CD14-positive monocyte (primary cell): Measurements from ENCODE around the gene NOC2L. TPM values are rescaled to one million over a fixed set of nuclear protein-coding genes. Genes with fewer than 3 reads are reported as not detected.
A peak's percentile ranks its signal among the peaks of the same experiment; 100 is the strongest.

ENCODE experiments used
- DNase-seq, 3 donors: peaks; one replicate each; pipeline ENCODE4 v3.0.0-alpha.2; 2011 to 2022
- H2AFZ ChIP-seq: 2 replicates; pipeline ENCODE4 v1.6.0; 2012; ENCODE audit warnings: mild to moderate bottlenecking, low read depth, low read length, inconsistent platforms; ENCODE audit not compliant: insufficient read depth, poor library complexity, severe bottlenecking
- H3K27ac ChIP-seq, 2 donors: 1 replicate in 1 of 2; 2 replicates in 1 of 2; pipeline ENCODE4 v1.5.1; 2012 to 2013; ENCODE audit warnings: low read length in 2 of 2, control low read depth in 1 of 2, inconsistent platforms in 1 of 2, low read depth in 1 of 2, mild to moderate bottlenecking in 1 of 2
- H3K27me3 ChIP-seq, 2 donors: one replicate each; pipeline versions ENCODE4 v1.6.0 to v1.6.1; 2011 to 2013; ENCODE audit warnings: low read length in 2 of 2; ENCODE audit not compliant: control insufficient read depth in 2 of 2, insufficient read depth in 2 of 2
- H3K36me3 ChIP-seq, 2 donors: replicated peaks in 1 of 2; 1 replicate in 1 of 2; 2 replicates in 1 of 2; pipeline versions ENCODE4 v1.5.1 to v1.6.1; 2012 to 2013; ENCODE audit warnings: low read length in 2 of 2, control low read depth in 1 of 2, inconsistent platforms in 1 of 2, mild to moderate bottlenecking in 1 of 2; ENCODE audit not compliant: insufficient read depth in 2 of 2, control insufficient read depth in 1 of 2
- H3K4me1 ChIP-seq, 2 donors: 1 replicate in 1 of 2; 2 replicates in 1 of 2; pipeline versions ENCODE4 v1.5.1 to v1.6.1; 2012 to 2013; ENCODE audit warnings: low read length in 2 of 2, control low read depth in 1 of 2, inconsistent platforms in 1 of 2, mild to moderate bottlenecking in 1 of 2, moderate library complexity in 1 of 2; ENCODE audit not compliant: insufficient read depth in 2 of 2, control insufficient read depth in 1 of 2
- H3K4me2 ChIP-seq: replicated peaks from 2 replicates; pipeline ENCODE3; 2012; ENCODE audit warnings: low read length, moderate library complexity, mild to moderate bottlenecking; ENCODE audit not compliant: poor library complexity, severe bottlenecking; ENCODE audit errors: extremely low read depth
- H3K4me3 ChIP-seq, 3 experiments: fragments of 200-600 bp in 1 of 3; sonication (generic) in 1 of 3; replicated peaks in 1 of 3; 1 replicate in 2 of 3; 2 replicates in 1 of 3; pipeline ENCODE4 v1.5.1; 2011 to 2013; ENCODE audit warnings: low read length in 3 of 3, mild to moderate bottlenecking in 3 of 3, control low read depth in 2 of 3, low read depth in 2 of 3, inconsistent platforms in 1 of 3, moderate library complexity in 1 of 3
- H3K79me2 ChIP-seq: 2 replicates; pipeline ENCODE4 v1.6.0; 2012; ENCODE audit warnings: mild to moderate bottlenecking, control low read depth, inconsistent platforms, low read length, moderate library complexity; ENCODE audit not compliant: insufficient read depth
- H3K9ac ChIP-seq: 2 replicates; pipeline ENCODE4 v1.6.0; 2017; ENCODE audit warnings: low read length, mild to moderate bottlenecking; ENCODE audit not compliant: insufficient read depth, poor library complexity, severe bottlenecking
- H3K9me3 ChIP-seq, 2 donors: replicated peaks in 1 of 2; 1 replicate in 1 of 2; 2 replicates in 1 of 2; pipeline versions ENCODE4 v1.5.1 to v1.6.1; 2012 to 2013; ENCODE audit warnings: low read length in 2 of 2, control low read depth in 1 of 2; ENCODE audit not compliant: control insufficient read depth in 1 of 2, insufficient read depth in 1 of 2
- H4K20me1 ChIP-seq: 2 replicates; pipeline ENCODE4 v1.6.0; 2012; ENCODE audit warnings: mild to moderate bottlenecking, low read length, control low read depth, moderate library complexity; ENCODE audit not compliant: insufficient read depth
- H3K27ac Mint-ChIP-seq, 7 donors: one replicate each; pipeline ENCODE4 v1.8.0; 2020; ENCODE audit warnings: mild to moderate bottlenecking in 7 of 7, mixed read lengths in 7 of 7, moderate library complexity in 6 of 7, inconsistent platforms in 2 of 7
- H3K27me3 Mint-ChIP-seq, 3 donors: one replicate each; pipeline ENCODE4 v1.8.0; 2021 to 2022; ENCODE audit warnings: low read depth in 3 of 3, mild to moderate bottlenecking in 3 of 3, mixed read lengths in 3 of 3, moderate library complexity in 3 of 3, inconsistent platforms in 1 of 3
- H3K36me3 Mint-ChIP-seq, 2 donors: one replicate each; pipeline ENCODE4 v1.8.0; 2020; ENCODE audit warnings: mixed read lengths in 2 of 2, inconsistent platforms in 1 of 2, mild to moderate bottlenecking in 1 of 2
- H3K4me1 Mint-ChIP-seq: one replicate; pipeline ENCODE4 v1.8.0; 2020; ENCODE audit warnings: mild to moderate bottlenecking, mixed read lengths
- H3K4me3 Mint-ChIP-seq, 2 donors: one replicate each; pipeline ENCODE4 v1.8.0; 2020; ENCODE audit warnings: mild to moderate bottlenecking in 2 of 2, mixed read lengths in 2 of 2, moderate library complexity in 1 of 2
- H3K9me3 Mint-ChIP-seq, 7 donors: one replicate each; pipeline ENCODE4 v1.8.0; 2020 to 2022; ENCODE audit warnings: mixed read lengths in 7 of 7, mild to moderate bottlenecking in 6 of 7, moderate library complexity in 6 of 7, inconsistent platforms in 2 of 7
- WGBS: methylation state at CpG from one replicate; pipeline ENCODE4 v1.1.5; 2013; ENCODE audit warnings: missing lambda C conversion rate; ENCODE audit not compliant: insufficient coverage; 5-methylcytosine and 5-hydroxymethylcytosine counted together
- intact Hi-C, 2 donors: fragments of 100-400 bp; cut with micrococcal nuclease; formaldehyde crosslinking; loops; one replicate each; pipeline versions ENCODE4 v1.15.0 to v1.15.1; 2023
- polyA plus RNA-seq, 3 donors: library from polyadenylated mRNA; depleted of rRNA in 1 of 3; unstranded in 2 of 3; stranded (reverse) in 1 of 3; fragments of 300-500 nt in 2 of 3; fragments of >200 nt in 1 of 3; fragmentation: Illumina TruSeq in 2 of 3; gene quantifications; 1 replicate in 2 of 3; 2 replicates in 1 of 3; pipeline ENCODE4 v1.2.3, GENCODE V29; 2012 to 2021
- TF ChIP-seq, protein P1 (sequence below): fragments of 200-600 bp; IDR thresholded peaks from one replicate; pipeline ENCODE4 v1.8.0; 2022; ENCODE audit warnings: antibody characterized with exemption, mild to moderate bottlenecking

The NOC2L gene
- polyA plus RNA-seq, 3 donors = 34.5 to 47.9 (median 35.8) TPM

DNA sequence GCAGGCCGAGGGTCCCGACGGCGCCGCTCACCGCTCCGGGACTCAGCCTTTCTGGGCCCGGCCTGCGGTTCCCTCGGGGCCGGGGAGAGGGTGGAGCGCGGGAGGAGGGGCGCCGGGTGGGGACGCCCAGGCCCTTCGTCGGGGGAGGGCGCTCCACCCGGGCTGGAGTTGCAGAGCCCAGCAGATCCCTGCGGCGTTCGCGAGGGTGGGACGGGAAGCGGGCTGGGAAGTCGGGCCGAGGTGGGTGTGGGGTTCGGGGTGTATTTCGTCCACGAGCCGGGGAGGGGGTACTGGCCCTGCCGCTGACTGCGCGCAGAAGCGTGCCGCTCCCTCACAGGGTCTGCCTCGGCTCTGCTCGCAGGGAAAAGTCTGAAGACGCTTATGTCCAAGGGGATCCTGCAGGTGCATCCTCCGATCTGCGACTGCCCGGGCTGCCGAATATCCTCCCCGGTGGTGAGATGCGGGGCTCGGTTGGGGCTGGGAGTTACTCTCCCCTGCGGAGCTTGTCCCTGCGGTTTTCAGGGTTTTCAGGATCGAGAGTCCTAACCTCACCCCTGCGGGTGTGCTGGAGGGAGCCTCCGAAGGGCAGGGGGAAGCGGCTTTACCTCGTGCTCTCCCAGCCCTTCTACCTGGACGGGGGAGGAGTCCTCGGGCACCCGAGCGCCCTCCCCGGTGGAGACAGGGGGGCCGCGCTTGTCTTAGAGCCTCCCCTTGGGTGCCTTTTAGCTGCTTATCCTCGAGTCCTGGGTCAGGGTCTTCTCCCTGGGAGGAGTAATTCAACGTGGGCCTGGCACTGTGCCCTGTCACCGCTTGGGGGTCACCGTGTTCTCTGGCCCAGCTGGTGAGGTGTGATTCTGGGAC lies 33.3 kb downstream of the NOC2L start:
- intact Hi-C loops = no loop called here
- TF ChIP-seq, protein P1, sequence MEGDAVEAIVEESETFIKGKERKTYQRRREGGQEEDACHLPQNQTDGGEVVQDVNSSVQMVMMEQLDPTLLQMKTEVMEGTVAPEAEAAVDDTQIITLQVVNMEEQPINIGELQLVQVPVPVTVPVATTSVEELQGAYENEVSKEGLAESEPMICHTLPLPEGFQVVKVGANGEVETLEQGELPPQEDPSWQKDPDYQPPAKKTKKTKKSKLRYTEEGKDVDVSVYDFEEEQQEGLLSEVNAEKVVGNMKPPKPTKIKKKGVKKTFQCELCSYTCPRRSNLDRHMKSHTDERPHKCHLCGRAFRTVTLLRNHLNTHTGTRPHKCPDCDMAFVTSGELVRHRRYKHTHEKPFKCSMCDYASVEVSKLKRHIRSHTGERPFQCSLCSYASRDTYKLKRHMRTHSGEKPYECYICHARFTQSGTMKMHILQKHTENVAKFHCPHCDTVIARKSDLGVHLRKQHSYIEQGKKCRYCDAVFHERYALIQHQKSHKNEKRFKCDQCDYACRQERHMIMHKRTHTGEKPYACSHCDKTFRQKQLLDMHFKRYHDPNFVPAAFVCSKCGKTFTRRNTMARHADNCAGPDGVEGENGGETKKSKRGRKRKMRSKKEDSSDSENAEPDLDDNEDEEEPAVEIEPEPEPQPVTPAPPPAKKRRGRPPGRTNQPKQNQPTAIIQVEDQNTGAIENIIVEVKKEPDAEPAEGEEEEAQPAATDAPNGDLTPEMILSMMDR = no peak
- Histone ChIP-seq H3K9ac (no peak overlapping the region), H3K9me3 (peaks cover 0 to 12% of the 10 kb centered on the region in 2 donors), H3K36me3 (no peaks in the 10 kb centered on the region), H3K4me3 (no peak overlapping the region), H3K27me3 (peaks cover 16 to 59% of the 10 kb centered on the region in 2 donors), H3K79me2 (no peaks in the 10 kb centered on the region), H2AFZ (no peak overlapping the region), H4K20me1 (no peaks in the 10 kb centered on the region), H3K4me2 (no peak overlapping the region), H3K4me1 (peaks cover 9 to 33% of the 10 kb centered on the region in 2 donors), H3K27ac (no peak overlapping the region)
- Mint-ChIP-seq H3K36me3 (peaks cover 0 to 4% of the 10 kb centered on the region in 2 donors), H3K4me1 (peaks cover 15% of the 10 kb centered on the region), H3K4me3 (peak overlapping the region; percentile 37 to 76), H3K27me3 (peaks cover 47 to 79% (median 58%) of the 10 kb centered on the region in 3 donors), H3K27ac (no peak overlapping the region), H3K9me3 (peaks cover 0 to 12% (median 4%) of the 10 kb centered on the region in 7 donors)
- DNase-seq = no peak
- 7% methylated on average over 64 of the region's 65 CpGs for WGBS

DNA sequence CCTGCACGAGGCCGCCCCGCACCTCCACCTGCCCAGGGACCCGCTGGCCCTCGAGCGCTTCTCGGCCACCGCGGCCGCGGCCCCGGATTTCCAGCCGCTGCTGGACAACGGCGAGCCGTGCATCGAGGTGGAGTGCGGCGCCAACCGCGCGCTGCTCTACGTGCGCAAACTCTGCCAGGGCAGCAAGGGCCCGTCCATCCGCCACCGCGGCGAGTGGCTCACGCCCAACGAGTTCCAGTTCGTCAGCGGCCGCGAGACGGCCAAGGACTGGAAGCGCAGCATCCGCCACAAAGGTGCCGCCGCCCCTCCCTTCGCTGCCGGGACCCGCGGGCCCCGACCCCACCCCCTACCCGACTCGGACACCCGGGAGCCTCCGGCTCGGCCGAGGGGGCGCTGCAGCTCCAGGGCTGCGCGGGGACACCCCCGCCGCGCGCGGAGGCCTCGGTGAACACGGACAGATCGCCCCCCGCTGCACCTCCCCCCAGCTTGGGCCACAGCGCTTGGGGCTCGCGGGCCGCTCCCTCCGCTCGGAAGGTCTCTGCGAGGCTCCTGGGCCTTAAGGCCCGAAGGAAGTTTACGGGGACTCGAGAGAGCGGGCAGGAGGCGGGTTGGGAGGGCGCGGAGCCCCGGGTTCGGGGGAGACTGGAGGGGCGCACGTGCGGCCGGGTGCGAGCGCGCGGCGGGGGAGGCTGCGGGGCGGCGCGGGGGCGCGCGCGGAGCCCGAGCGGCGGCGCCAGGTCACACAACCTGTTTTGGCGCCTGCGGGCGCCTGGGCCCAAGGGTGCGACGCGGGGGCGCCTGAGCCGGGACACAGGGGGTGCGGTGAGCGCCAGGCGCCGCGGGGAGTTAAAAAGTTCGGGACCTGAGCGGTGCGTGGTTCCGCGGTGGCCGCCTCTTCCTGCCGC lies 34.1 kb downstream of the NOC2L start:
- intact Hi-C loops = no loop called here
- Mint-ChIP-seq H3K9me3 (peaks cover 0 to 12% (median 4%) of the 10 kb centered on the region in 7 donors), H3K27ac (no peak overlapping the region), H3K4me3 (peak overlapping the region; percentile 31 to 57), H3K36me3 (peaks cover 0 to 4% of the 10 kb centered on the region in 2 donors), H3K27me3 (peaks cover 55 to 88% (median 64%) of the 10 kb centered on the region in 3 donors), H3K4me1 (peaks cover 19% of the 10 kb centered on the region)
- Histone ChIP-seq H3K27me3 (peaks cover 16 to 68% of the 10 kb centered on the region in 2 donors), H4K20me1 (no peaks in the 10 kb centered on the region), H3K4me1 (peaks cover 12 to 37% of the 10 kb centered on the region in 2 donors), H3K9ac (no peak overlapping the region), H3K9me3 (peaks cover 0 to 12% of the 10 kb centered on the region in 2 donors), H3K27ac (no peak overlapping the region), H3K4me3 (peak overlapping the region in 1 of 3 experiments; percentile 32), H2AFZ (no peak overlapping the region), H3K4me2 (peak overlapping the region; percentile 63), H3K36me3 (no peaks in the 10 kb centered on the region), H3K79me2 (no peaks in the 10 kb centered on the region)
- TF ChIP-seq, protein P1 = no peak
- WGBS = under 1% methylated on average over 115 of the region's 120 CpGs
- no peak for DNase-seq
